ENCODE results near the gene S100A12. TPM values are rescaled to one million over a fixed set of nuclear protein-coding genes. Genes with fewer than 3 reads are reported as not detected.

Gene S100A12
- total RNA-seq, 1 experiment from 2014 or later = not detected

DNA sequence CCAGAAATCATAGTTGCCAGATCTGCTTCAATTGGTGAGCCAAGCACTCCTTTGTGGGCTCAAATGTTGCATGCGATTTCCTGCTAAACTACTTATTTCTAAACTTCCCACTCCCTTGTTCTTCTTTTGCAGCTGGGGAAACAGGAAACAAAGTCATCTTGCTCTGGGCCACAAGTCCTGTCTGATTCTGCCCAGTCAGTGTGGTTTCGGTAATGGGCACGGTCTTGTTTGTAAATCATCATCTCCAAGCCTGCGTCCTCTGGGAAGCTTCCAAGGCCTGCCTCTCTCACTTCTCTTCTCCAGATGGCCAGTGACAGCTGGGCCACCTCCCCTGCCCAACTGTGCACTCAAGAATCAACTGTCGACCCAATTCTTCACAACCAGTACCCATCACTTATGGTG is 11.1 kb upstream of the S100A12 start:
- H3K9me3 ChIP-seq = peaks cover 7% of the 10 kb centered on the region; the same call in 1 of the 2 replicates
- no peaks in the 10 kb centered on the region for H3K36me3 Mint-ChIP-seq (ENCODE audit: insufficient read depth, unreplicated experiment)
- H3K9me3 Mint-ChIP-seq (ENCODE audit: unreplicated experiment) = peaks cover 13% of the 10 kb centered on the region
- no peaks in the 10 kb centered on the region; the same call in 1 of the 2 replicates for H3K27me3 ChIP-seq (replicated peaks; ENCODE audit: control insufficient read depth, insufficient read depth, low read length)
- intact Hi-C loops (cut with micrococcal nuclease; ENCODE audit: unreplicated experiment) = no loop called here
- no peak overlapping the region for H3K4me3 ChIP-seq (ENCODE audit: low read depth, low read length)
- DNase-seq = no peak
- H3K4me1 Mint-ChIP-seq (ENCODE audit: low read depth, unreplicated experiment) = no peaks in the 10 kb centered on the region
- no TSS peak for BruUV-seq (replicated peaks)
- no peaks in the 10 kb centered on the region for H3K4me1 ChIP-seq
- no peaks in the 10 kb centered on the region for H3K36me3 ChIP-seq (ENCODE audit: control insufficient read depth, insufficient read depth, low read length)
- H3K27me3 Mint-ChIP-seq (ENCODE audit: insufficient read depth, unreplicated experiment) = peaks cover 17% of the 10 kb centered on the region
- POLR2A ChIA-PET = no interaction called here
- CTCF ChIA-PET = no interaction called here
- TF ChIP-seq, protein P1, sequence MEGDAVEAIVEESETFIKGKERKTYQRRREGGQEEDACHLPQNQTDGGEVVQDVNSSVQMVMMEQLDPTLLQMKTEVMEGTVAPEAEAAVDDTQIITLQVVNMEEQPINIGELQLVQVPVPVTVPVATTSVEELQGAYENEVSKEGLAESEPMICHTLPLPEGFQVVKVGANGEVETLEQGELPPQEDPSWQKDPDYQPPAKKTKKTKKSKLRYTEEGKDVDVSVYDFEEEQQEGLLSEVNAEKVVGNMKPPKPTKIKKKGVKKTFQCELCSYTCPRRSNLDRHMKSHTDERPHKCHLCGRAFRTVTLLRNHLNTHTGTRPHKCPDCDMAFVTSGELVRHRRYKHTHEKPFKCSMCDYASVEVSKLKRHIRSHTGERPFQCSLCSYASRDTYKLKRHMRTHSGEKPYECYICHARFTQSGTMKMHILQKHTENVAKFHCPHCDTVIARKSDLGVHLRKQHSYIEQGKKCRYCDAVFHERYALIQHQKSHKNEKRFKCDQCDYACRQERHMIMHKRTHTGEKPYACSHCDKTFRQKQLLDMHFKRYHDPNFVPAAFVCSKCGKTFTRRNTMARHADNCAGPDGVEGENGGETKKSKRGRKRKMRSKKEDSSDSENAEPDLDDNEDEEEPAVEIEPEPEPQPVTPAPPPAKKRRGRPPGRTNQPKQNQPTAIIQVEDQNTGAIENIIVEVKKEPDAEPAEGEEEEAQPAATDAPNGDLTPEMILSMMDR (IDR thresholded peaks at IDR 0.05; ENCODE audit: insufficient read depth in 1 of 2, low read depth in 1 of 2, low read length in 1 of 2, severe bottlenecking in 1 of 2, unreplicated experiment in 1 of 2) = no peak
- no peak overlapping the region for H3K27ac Mint-ChIP-seq (ENCODE audit: unreplicated experiment)
- no peak overlapping the region for H3K4me3 Mint-ChIP-seq (ENCODE audit: unreplicated experiment)

DNA sequence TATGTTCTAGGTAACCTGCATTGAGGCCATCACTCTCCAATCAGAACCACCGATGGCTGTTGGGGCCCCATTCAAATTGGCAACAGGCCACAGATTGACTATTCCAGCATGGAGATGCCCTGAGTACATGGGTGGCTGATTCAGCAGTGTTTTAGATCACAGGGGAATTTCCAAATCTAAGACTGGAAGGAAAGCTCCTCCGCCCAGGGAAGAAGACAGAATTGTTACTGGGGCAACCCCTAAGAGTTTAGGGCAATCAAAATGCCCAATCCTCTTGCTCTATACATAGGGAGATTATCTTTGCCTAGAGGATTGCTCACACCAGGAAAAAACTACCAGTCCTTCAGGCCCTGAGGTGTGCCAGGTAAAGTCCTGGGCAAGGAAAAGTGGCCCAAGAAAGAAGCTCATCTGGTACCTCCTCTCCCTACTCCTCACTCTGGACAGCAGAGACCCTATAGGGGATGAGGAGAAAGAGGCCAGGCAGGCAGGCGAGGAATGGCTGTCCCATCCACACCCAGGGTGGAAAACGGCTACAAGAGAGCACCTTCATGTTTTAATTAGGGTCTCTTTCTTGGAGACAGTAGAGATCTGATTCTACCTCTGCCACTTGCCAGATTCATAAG is 9.6 kb upstream of the S100A12 start:
- TF ChIP-seq, protein P1 (IDR thresholded peaks at IDR 0.05; ENCODE audit: insufficient read depth in 1 of 2, low read depth in 1 of 2, low read length in 1 of 2, severe bottlenecking in 1 of 2, unreplicated experiment in 1 of 2) = no peak
- BruUV-seq (replicated peaks) = no TSS peak
- intact Hi-C loops (cut with micrococcal nuclease; ENCODE audit: unreplicated experiment) = no loop called here
- ChIA-PET CTCF (no interaction called here), POLR2A (no interaction called here)
- Histone ChIP-seq H3K9me3 (peaks cover 10% of the 10 kb centered on the region; the same call in 1 of the 2 replicates), H3K27me3 (replicated peaks; ENCODE audit: control insufficient read depth, insufficient read depth, low read length) (no peaks in the 10 kb centered on the region; the same call in 1 of the 2 replicates), H3K4me3 (ENCODE audit: low read depth, low read length) (no peak overlapping the region), H3K36me3 (ENCODE audit: control insufficient read depth, insufficient read depth, low read length) (no peaks in the 10 kb centered on the region), H3K4me1 (no peaks in the 10 kb centered on the region)
- H3K27me3 Mint-ChIP-seq (ENCODE audit: insufficient read depth, unreplicated experiment) = peaks cover 21% of the 10 kb centered on the region
- H3K36me3 Mint-ChIP-seq (ENCODE audit: insufficient read depth, unreplicated experiment) = no peaks in the 10 kb centered on the region
- H3K4me1 Mint-ChIP-seq (ENCODE audit: low read depth, unreplicated experiment) = no peaks in the 10 kb centered on the region
- no peak overlapping the region for H3K27ac Mint-ChIP-seq (ENCODE audit: unreplicated experiment)
- no peak overlapping the region for H3K4me3 Mint-ChIP-seq (ENCODE audit: unreplicated experiment)
- H3K9me3 Mint-ChIP-seq (ENCODE audit: unreplicated experiment) = peaks cover 21% of the 10 kb centered on the region
- no peak for DNase-seq

DNA sequence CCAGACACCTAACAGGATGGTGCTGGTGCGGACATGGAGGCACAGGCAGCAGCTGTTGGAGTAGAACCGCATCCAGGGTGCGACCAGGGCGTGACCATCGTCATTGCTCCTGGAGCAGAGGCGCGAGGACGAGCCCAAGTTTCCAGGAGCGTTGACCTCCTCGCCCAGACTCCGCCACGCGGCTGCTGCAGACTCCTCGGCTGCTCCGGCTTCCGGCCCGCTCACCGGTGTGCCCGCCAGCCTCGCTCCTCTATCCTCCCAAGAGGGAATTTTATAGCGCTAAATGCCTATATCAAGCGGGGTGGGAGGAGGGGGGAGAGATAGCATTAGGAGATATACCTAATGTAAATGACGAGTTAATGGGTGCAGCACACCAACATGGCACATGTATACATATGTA is 5.3 kb upstream of the S100A12 start:
- Histone ChIP-seq H3K36me3 (ENCODE audit: control insufficient read depth, insufficient read depth, low read length) (no peaks in the 10 kb centered on the region), H3K4me1 (no peaks in the 10 kb centered on the region), H3K27me3 (replicated peaks; ENCODE audit: control insufficient read depth, insufficient read depth, low read length) (no peaks in the 10 kb centered on the region), H3K4me3 (ENCODE audit: low read depth, low read length) (no peak overlapping the region), H3K9me3 (peaks cover 10% of the 10 kb centered on the region; the same call in 1 of the 2 replicates)
- TF ChIP-seq, protein P1 (IDR thresholded peaks at IDR 0.05; ENCODE audit: insufficient read depth in 1 of 2, low read depth in 1 of 2, low read length in 1 of 2, severe bottlenecking in 1 of 2, unreplicated experiment in 1 of 2) = no peak
- intact Hi-C loops (cut with micrococcal nuclease; ENCODE audit: unreplicated experiment) = no loop called here
- POLR2A ChIA-PET = no interaction called here
- DNase-seq = no peak
- no peak overlapping the region for H3K4me3 Mint-ChIP-seq (ENCODE audit: unreplicated experiment)
- no peaks in the 10 kb centered on the region for H3K4me1 Mint-ChIP-seq (ENCODE audit: low read depth, unreplicated experiment)
- H3K36me3 Mint-ChIP-seq (ENCODE audit: insufficient read depth, unreplicated experiment) = no peaks in the 10 kb centered on the region
- CTCF ChIA-PET = no interaction called here
- H3K9me3 Mint-ChIP-seq (ENCODE audit: unreplicated experiment) = peaks cover 21% of the 10 kb centered on the region
- H3K27me3 Mint-ChIP-seq (ENCODE audit: insufficient read depth, unreplicated experiment) = peaks cover 17% of the 10 kb centered on the region
- H3K27ac Mint-ChIP-seq (ENCODE audit: unreplicated experiment) = no peak overlapping the region
- BruUV-seq (replicated peaks) = no TSS peak

All from Caco-2 (cell line).